GM04503 (cell line): ENCODE measurements around the gene OTUB1.

Source experiments
- DNase-seq: peaks from one replicate; pipeline ENCODE4 v3.0.0-alpha.2; 2012; ENCODE audit warnings: low read depth

The OTUB1 gene

DNA sequence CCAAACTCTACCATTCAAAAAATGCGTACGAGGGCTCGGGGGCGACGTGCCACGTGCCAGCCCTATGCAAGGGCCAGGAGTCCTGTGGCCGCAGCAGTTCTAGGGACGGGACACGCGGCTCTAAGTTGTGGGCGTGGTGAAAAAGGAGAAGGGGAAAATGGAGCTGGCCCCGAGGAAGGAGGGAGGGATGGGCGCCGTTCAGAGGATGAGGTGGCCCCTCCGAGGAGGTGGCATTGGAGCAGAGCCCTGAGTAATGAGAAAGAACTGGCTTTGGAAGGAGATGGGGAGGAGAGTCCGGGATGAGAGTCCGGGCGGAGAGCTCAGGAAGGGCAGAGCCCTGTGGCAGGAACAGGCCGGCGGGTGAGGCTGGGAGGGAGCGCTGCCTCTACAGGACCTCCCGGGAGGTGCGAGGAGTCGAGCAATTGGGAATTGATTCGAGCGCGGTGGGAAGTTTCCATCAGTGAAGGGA is 21.0 kb downstream of the OTUB1 start:
- no peak for DNase-seq

GRCh38 chr11:64007629-64008282 is 21.5 kb downstream of the OTUB1 start:
- no peak for DNase-seq

GRCh38 chr11:64008283-64008913 is 22.2 kb downstream of the OTUB1 start:
- DNase-seq = no peak

GRCh38 chr11:64008914-64009633 is 22.8 kb downstream of the OTUB1 start:
- DNase-seq = no peak

GRCh38 chr11:64009710-64010109 is 23.5 kb downstream of the OTUB1 start:
- DNase-seq = no peak

DNA sequence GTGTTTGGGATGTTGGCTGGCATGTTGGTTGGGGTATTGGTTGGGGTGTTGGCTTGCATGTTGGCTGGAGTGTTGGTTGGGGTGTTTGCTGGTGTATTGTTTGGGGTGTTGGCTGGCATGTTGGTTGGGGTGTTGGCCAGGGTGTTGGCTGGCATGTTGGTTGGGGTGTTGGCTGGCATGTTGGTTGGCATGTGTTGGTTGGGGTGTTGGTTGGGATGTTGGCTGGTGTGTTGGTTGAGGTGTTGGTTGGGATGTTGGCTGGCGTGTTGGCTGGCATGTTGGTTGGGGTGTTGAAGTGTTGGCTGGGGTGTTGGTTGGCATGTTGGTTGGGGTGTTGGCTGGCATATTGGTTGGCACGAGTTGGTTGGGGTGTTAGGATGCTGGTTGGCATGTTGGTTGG is 24.5 kb downstream of the OTUB1 start:
- DNase-seq = no peak

GRCh38 chr11:64011371-64011770 is 25.1 kb downstream of the OTUB1 start:
- no peak for DNase-seq

GRCh38 chr11:64013141-64013896 is 27.1 kb downstream of the OTUB1 start:
- no peak for DNase-seq

DNA sequence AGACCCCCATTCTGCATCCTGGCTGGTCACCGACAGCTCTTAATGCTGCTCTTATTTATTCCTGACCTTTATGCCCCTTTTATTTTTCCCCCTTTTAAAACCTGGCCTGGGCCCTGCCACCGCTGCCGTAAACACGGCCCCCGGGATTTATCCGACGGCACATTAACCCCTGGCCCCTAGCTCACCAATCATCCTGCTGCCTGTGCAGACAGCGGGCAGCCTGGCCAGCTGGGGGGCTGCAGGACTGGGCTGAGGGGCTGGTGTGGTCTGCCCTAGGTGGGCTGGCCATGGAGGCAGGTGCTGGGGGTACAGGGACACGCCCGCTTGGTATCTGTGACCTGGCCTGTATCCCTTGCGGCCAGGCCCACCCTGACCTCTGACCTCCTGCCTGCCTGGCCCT is 28.1 kb downstream of the OTUB1 start:
- DNase-seq = no peak

DNA sequence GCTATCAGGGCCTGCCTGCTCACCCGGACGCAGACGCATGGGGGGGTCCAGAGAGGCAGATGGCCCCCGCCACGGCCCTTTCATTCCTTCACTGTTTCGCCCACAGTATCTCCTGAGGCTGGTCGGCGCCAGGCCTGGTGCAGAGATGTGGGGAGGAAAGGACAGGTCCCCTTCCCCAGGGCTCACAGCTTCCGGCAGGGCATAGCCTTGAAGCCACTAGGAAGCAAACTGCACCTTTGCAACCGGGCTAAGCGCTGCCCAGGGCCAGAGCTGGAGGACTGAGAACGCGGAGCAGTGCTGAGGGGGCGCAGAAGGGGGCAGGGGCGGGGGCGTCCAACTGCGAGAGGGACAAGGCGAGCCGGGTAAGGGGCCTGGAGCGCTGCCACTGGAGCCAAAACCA is 29.3 kb downstream of the OTUB1 start:
- no peak for DNase-seq

GRCh38 chr11:64015935-64016845 is 30.0 kb downstream of the OTUB1 start:
- no peak for DNase-seq

DNA sequence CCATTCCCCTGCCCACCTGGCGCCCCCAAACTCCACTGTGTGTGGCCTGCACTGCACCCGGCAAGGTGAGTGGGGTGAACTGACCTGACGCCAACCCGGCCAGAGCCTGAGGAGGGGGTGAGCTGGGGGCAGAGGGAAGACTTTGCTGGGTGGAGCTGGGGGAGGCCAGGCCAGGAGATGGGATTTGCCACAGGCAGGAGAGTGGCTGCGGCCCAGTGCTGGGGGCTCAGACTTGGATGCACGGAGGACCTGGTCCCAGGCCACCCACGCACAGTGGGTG is 31.6 kb downstream of the OTUB1 start:
- no peak for DNase-seq

DNA sequence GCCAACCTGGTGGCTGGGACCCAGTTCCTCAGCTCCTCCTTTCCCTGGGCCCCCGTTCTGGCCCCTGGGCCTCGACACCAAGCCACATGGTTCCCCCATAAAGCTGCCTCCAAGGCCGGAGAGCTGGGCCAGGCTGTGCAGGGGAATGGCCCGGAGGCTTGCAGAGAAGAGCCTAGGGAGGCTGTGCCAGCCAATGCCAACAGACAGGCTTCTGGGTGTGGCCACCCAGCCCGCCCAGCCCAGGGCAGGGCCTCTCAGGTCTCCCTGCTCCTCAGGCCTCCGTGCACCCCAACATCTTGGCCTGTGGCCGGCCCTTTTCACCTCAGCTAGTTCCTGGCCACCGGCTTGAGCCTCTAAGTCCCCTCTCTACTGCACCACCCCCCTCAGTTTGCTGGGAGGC is 32.1 kb downstream of the OTUB1 start:
- DNase-seq = no peak

DNA sequence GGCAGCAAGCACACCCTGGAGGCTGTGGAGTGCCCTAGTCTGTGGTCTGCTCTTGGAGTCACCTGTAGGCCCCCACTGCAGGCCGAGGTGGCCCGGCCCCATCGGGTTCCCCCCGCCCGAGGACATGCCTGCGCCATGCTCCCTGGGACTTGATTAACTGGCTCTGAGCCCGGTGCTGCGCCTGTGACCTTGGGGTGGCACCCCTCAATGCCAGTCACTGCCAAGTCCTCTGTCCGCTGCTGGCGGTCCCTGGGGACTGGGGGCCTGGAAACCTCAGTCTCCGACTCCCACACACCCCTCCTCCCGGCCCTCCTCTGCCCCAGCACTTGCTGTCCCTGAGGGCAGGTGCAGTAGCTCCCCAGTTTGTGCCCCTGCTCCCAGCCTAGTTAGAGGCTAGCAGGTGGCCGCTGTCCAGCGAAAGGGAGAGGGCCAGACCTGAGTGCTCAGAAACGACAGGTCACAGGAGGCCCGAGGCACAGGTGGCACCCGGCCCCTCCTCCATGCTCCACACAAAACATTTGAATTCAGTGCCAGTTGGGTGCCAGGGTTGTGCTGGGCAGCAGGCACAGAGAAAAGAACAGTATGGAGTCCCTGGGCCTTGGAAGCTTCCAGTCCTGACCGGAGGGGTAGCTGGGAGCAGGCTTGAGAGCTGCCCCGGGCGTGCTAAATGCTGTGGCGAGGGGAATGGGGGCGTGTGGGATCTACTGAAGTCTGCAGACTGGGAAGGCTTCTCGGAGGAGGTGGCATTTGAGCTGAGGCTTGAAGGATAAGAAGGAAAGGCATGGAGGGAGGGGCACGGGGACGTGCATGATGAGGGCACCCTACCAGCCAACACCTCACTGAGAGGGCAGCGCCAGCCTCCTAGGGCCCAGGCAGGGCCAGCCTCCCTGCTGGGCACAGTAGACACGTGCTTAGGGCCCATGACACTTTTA is 33.1 kb downstream of the OTUB1 start:
- no peak for DNase-seq

GRCh38 chr11:64020976-64021756 is 34.9 kb downstream of the OTUB1 start:
- no peak for DNase-seq

- DNase-seq = no peak
Observed at GRCh38 chr11:64021757-64022093, 35.5 kb downstream of the OTUB1 start.

- no peak for DNase-seq
Observed at GRCh38 chr11:64022125-64022784, 36.0 kb downstream of the OTUB1 start.

- no peak for DNase-seq
Observed at GRCh38 chr11:64023712-64024710, 37.8 kb downstream of the OTUB1 start.
